Brain microvascular endothelial cell (primary cell): Measurements from ENCODE around the gene CCR5AS.

Experiments used
- DNase-seq: peaks from one replicate; pipeline ENCODE4 v3.0.0-alpha.2; 2020
- H3K27ac ChIP-seq: fragments of 250-450 bp; sonication (Bioruptor Pico); 2 replicates; pipeline ENCODE4 v1.5.1; 2020; ENCODE audit warnings: mild to moderate bottlenecking, moderate library complexity
- H3K27me3 ChIP-seq: fragments of 250-450 bp; sonication (Bioruptor Pico); replicated peaks from 2 replicates; pipeline ENCODE4 v1.5.1; 2020; ENCODE audit warnings: mild to moderate bottlenecking
- H3K36me3 ChIP-seq: fragments of 250-450 bp; sonication (Bioruptor Pico); replicated peaks from 2 replicates; pipeline ENCODE4 v1.5.1; 2020; ENCODE audit warnings: mild to moderate bottlenecking
- H3K4me3 ChIP-seq: 2 replicates; pipeline ENCODE4 v1.5.1; 2011; ENCODE audit warnings: low read depth, mild to moderate bottlenecking, control low read depth, low read length, moderate library complexity
- CTCF ChIP-seq: IDR thresholded peaks from 2 replicates; pipeline ENCODE4 v1.5.1; 2011; ENCODE audit warnings: low read depth, mild to moderate bottlenecking, moderate library complexity, low read length, control low read depth, inconsistent platforms; ENCODE audit errors: missing control alignments
- in situ Hi-C: cut with HindIII; loops from 2 replicates; pipeline ENCODE4 v1.10.0; 2017; ENCODE audit warnings: low sequenced_read_pairs, low pct_ligation_motif_present

The CCR5AS gene

GRCh38 chr3:46416125-46416810 is 9.4 kb upstream of the CCR5AS start:
- in situ Hi-C loops: no loop called here
- Histone ChIP-seq H3K36me3 (no peaks in the 10 kb centered on the region), H3K4me3 (no peak overlapping the region), H3K27ac (no peak overlapping the region), H3K27me3 (no peaks in the 10 kb centered on the region)
- TF ChIP-seq CTCF: no peak
- no peak for DNase-seq

- H3K27me3 ChIP-seq: no peaks in the 10 kb centered on the region
- no peak overlapping the region for H3K27ac ChIP-seq
- DNase-seq: no peak
- H3K4me3 ChIP-seq: no peak overlapping the region
- H3K36me3 ChIP-seq: no peaks in the 10 kb centered on the region
- TF ChIP-seq CTCF: no peak
- in situ Hi-C loops: no loop called here
Measured at GRCh38 chr3:46414739-46415138, 7.9 kb upstream of the CCR5AS start.

- in situ Hi-C loops: no loop called here
- Histone ChIP-seq H3K36me3 (no peaks in the 10 kb centered on the region), H3K27ac (no peak overlapping the region), H3K27me3 (no peaks in the 10 kb centered on the region), H3K4me3 (no peak overlapping the region)
- TF ChIP-seq CTCF: no peak
- DNase-seq: no peak
Measured at GRCh38 chr3:46413951-46414350, 7.1 kb upstream of the CCR5AS start.

- Histone ChIP-seq H3K4me3 (no peak overlapping the region), H3K27me3 (no peaks in the 10 kb centered on the region), H3K27ac (no peak overlapping the region), H3K36me3 (no peaks in the 10 kb centered on the region)
- no peak for TF ChIP-seq CTCF
- DNase-seq: no peak
- in situ Hi-C loops: no loop called here
Measured at GRCh38 chr3:46412786-46413298, 6.0 kb upstream of the CCR5AS start.

- peak; percentile 23 for TF ChIP-seq CTCF
- in situ Hi-C loops: no loop called here
Measured at GRCh38 chr3:46411271-46411670, 4.4 kb upstream of the CCR5AS start.

GRCh38 chr3:46410669-46411068 is 3.8 kb upstream of the CCR5AS start:
- no peaks in the 10 kb centered on the region for H3K27me3 ChIP-seq
- no peak overlapping the region for H3K27ac ChIP-seq
- DNase-seq: no peak
- H3K36me3 ChIP-seq: no peaks in the 10 kb centered on the region
- no peak overlapping the region for H3K4me3 ChIP-seq
- TF ChIP-seq CTCF: no peak
- in situ Hi-C loops: no loop called here

More at GRCh38 chr3:46411271-46411670, 4.4 kb upstream of the CCR5AS start:
- DNase-seq: no peak
- Histone ChIP-seq H3K4me3 (no peak overlapping the region), H3K36me3 (no peaks in the 10 kb centered on the region), H3K27me3 (no peaks in the 10 kb centered on the region), H3K27ac (no peak overlapping the region)
